ENCODE measurements around the gene FHIT.
"Not testable (repeated sequence)": the region's sequence is repeated elsewhere in the genome, so short reads cannot be mapped to it uniquely, and the experiment has no call there.

Gene FHIT

GRCh38 chr3:60893946-60894345 lies 357.3 kb downstream of the FHIT start:
- TF ChIP-seq ZNF274 (IDR thresholded peaks at IDR 0.05; ENCODE audit: low read depth, low read length): no peak
- no peak for TF ChIP-seq YY1 (IDR thresholded peaks at IDR 0.05; ENCODE audit: insufficient read depth, insufficient read length)
- Histone ChIP-seq H3K4me3 (ENCODE audit: insufficient read length, low read depth) (no peak overlapping the region), H3K4me1 (ENCODE audit: insufficient read depth, insufficient read length) (no peaks in the 10 kb centered on the region), H3K9me3 (ENCODE audit: insufficient read depth, low read length) (peaks cover 8% of the 10 kb centered on the region; the same call in 1 of the 2 replicates), H3K27me3 (ENCODE audit: insufficient read depth, insufficient read length) (no peaks in the 10 kb centered on the region), H3K9ac (ENCODE audit: insufficient read length, low read depth) (no peak overlapping the region), H3K36me3 (ENCODE audit: insufficient read depth, insufficient read length, low read length) (no peaks in the 10 kb centered on the region)
- no peak for DNase-seq (ENCODE audit: low read depth, low spot score)

GRCh38 chr3:60890226-60890625 lies 361.0 kb downstream of the FHIT start:
- TF ChIP-seq YY1 (IDR thresholded peaks at IDR 0.05; ENCODE audit: insufficient read depth, insufficient read length): no peak
- no peak for TF ChIP-seq SUZ12 (IDR thresholded peaks at IDR 0.05; ENCODE audit: extremely low read depth, insufficient read depth, insufficient read length)
- TF ChIP-seq ZNF274 (IDR thresholded peaks at IDR 0.05; ENCODE audit: low read depth, low read length): no peak
- Histone ChIP-seq H3K4me1 (ENCODE audit: insufficient read depth, insufficient read length) (no peaks in the 10 kb centered on the region), H3K9ac (ENCODE audit: insufficient read length, low read depth) (no peak overlapping the region), H3K4me3 (ENCODE audit: insufficient read length, low read depth) (no peak overlapping the region), H3K27me3 (ENCODE audit: insufficient read depth, insufficient read length) (no peaks in the 10 kb centered on the region), H3K36me3 (ENCODE audit: insufficient read depth, insufficient read length, low read length) (no peaks in the 10 kb centered on the region), H3K9me3 (ENCODE audit: insufficient read depth, low read length) (peaks cover 26% of the 10 kb centered on the region; the same call in 1 of the 2 replicates)
- no peak for DNase-seq (ENCODE audit: low read depth, low spot score)

GRCh38 chr3:60888952-60889351 lies 362.3 kb downstream of the FHIT start:
- H3K9ac ChIP-seq (ENCODE audit: insufficient read length, low read depth); H3K27me3 ChIP-seq (ENCODE audit: insufficient read depth, insufficient read length); H3K4me1 ChIP-seq (ENCODE audit: insufficient read depth, insufficient read length); H3K4me3 ChIP-seq (ENCODE audit: insufficient read length, low read depth); H3K36me3 ChIP-seq (ENCODE audit: insufficient read depth, insufficient read length, low read length); DNase-seq (ENCODE audit: low read depth, low spot score): not testable (repeated sequence)
- H3K9me3 ChIP-seq (ENCODE audit: insufficient read depth, low read length): peaks cover 26% of the 10 kb centered on the region; the same call in 1 of the 2 replicates

GRCh38 chr3:60887574-60887973 lies 363.7 kb downstream of the FHIT start:
- Histone ChIP-seq H3K4me3 (ENCODE audit: insufficient read length, low read depth) (no peak overlapping the region), H3K9ac (ENCODE audit: insufficient read length, low read depth) (no peak overlapping the region), H3K36me3 (ENCODE audit: insufficient read depth, insufficient read length, low read length) (no peaks in the 10 kb centered on the region), H3K27me3 (ENCODE audit: insufficient read depth, insufficient read length) (no peaks in the 10 kb centered on the region), H3K4me1 (ENCODE audit: insufficient read depth, insufficient read length) (no peaks in the 10 kb centered on the region), H3K9me3 (ENCODE audit: insufficient read depth, low read length) (peaks cover 31% of the 10 kb centered on the region; the same call in 1 of the 2 replicates)
- no peak for DNase-seq (ENCODE audit: low read depth, low spot score)
- TF ChIP-seq YY1 (IDR thresholded peaks at IDR 0.05; ENCODE audit: insufficient read depth, insufficient read length): no peak
- TF ChIP-seq ZNF274 (IDR thresholded peaks at IDR 0.05; ENCODE audit: low read depth, low read length): no peak
- TF ChIP-seq SUZ12 (IDR thresholded peaks at IDR 0.05; ENCODE audit: extremely low read depth, insufficient read depth, insufficient read length): no peak

- no peaks in the 10 kb centered on the region for H3K27me3 ChIP-seq (ENCODE audit: insufficient read depth, insufficient read length)
- H3K4me3 ChIP-seq (ENCODE audit: insufficient read length, low read depth): no peak overlapping the region
- H3K4me1 ChIP-seq (ENCODE audit: insufficient read depth, insufficient read length): no peaks in the 10 kb centered on the region
- peak; percentile 20 for DNase-seq (ENCODE audit: low read depth, low spot score)
- no peak overlapping the region for H3K9ac ChIP-seq (ENCODE audit: insufficient read length, low read depth)
- H3K36me3 ChIP-seq (ENCODE audit: insufficient read depth, insufficient read length, low read length): no peaks in the 10 kb centered on the region
- no peak for TF ChIP-seq SUZ12 (IDR thresholded peaks at IDR 0.05; ENCODE audit: extremely low read depth, insufficient read depth, insufficient read length)
- TF ChIP-seq ZNF274 (IDR thresholded peaks at IDR 0.05; ENCODE audit: low read depth, low read length): no peak
- TF ChIP-seq YY1 (IDR thresholded peaks at IDR 0.05; ENCODE audit: insufficient read depth, insufficient read length): no peak
- peaks cover 36% of the 10 kb centered on the region for H3K9me3 ChIP-seq (ENCODE audit: insufficient read depth, low read length)
Observed at GRCh38 chr3:60886518-60886917, 364.7 kb downstream of the FHIT start.

GRCh38 chr3:60884005-60884404 lies 367.2 kb downstream of the FHIT start:
- Histone ChIP-seq H3K36me3 (ENCODE audit: insufficient read depth, insufficient read length, low read length) (no peaks in the 10 kb centered on the region), H3K4me3 (ENCODE audit: insufficient read length, low read depth) (no peak overlapping the region), H3K4me1 (ENCODE audit: insufficient read depth, insufficient read length) (no peaks in the 10 kb centered on the region), H3K9me3 (ENCODE audit: insufficient read depth, low read length) (peaks cover 34% of the 10 kb centered on the region), H3K27me3 (ENCODE audit: insufficient read depth, insufficient read length) (no peaks in the 10 kb centered on the region), H3K9ac (ENCODE audit: insufficient read length, low read depth) (no peak overlapping the region)
- DNase-seq (ENCODE audit: low read depth, low spot score): no peak
- TF ChIP-seq SUZ12 (IDR thresholded peaks at IDR 0.05; ENCODE audit: extremely low read depth, insufficient read depth, insufficient read length) (no peak), ZNF274 (IDR thresholded peaks at IDR 0.05; ENCODE audit: low read depth, low read length) (no peak), YY1 (IDR thresholded peaks at IDR 0.05; ENCODE audit: insufficient read depth, insufficient read length) (no peak)

- Histone ChIP-seq H3K4me1 (ENCODE audit: insufficient read depth, insufficient read length) (no peaks in the 10 kb centered on the region), H3K27me3 (ENCODE audit: insufficient read depth, insufficient read length) (no peaks in the 10 kb centered on the region), H3K9me3 (ENCODE audit: insufficient read depth, low read length) (peaks cover 7% of the 10 kb centered on the region; the same call in 1 of the 2 replicates), H3K4me3 (ENCODE audit: insufficient read length, low read depth) (no peak overlapping the region), H3K36me3 (ENCODE audit: insufficient read depth, insufficient read length, low read length) (no peaks in the 10 kb centered on the region), H3K9ac (ENCODE audit: insufficient read length, low read depth) (no peak overlapping the region)
- no peak for DNase-seq (ENCODE audit: low read depth, low spot score)
- TF ChIP-seq ZNF274 (IDR thresholded peaks at IDR 0.05; ENCODE audit: low read depth, low read length) (no peak), YY1 (IDR thresholded peaks at IDR 0.05; ENCODE audit: insufficient read depth, insufficient read length) (no peak), SUZ12 (IDR thresholded peaks at IDR 0.05; ENCODE audit: extremely low read depth, insufficient read depth, insufficient read length) (no peak)
Observed at GRCh38 chr3:60877188-60877587, 374.1 kb downstream of the FHIT start.

GRCh38 chr3:60870396-60870795 lies 380.9 kb downstream of the FHIT start:
- Histone ChIP-seq H3K9me3 (ENCODE audit: insufficient read depth, low read length) (peaks cover 9% of the 10 kb centered on the region; the same call in 1 of the 2 replicates), H3K4me1 (ENCODE audit: insufficient read depth, insufficient read length) (no peaks in the 10 kb centered on the region), H3K36me3 (ENCODE audit: insufficient read depth, insufficient read length, low read length) (no peaks in the 10 kb centered on the region), H3K9ac (ENCODE audit: insufficient read length, low read depth) (no peak overlapping the region), H3K4me3 (ENCODE audit: insufficient read length, low read depth) (no peak overlapping the region), H3K27me3 (ENCODE audit: insufficient read depth, insufficient read length) (no peaks in the 10 kb centered on the region)
- DNase-seq (ENCODE audit: low read depth, low spot score): no peak
- no peak for TF ChIP-seq ZNF274 (IDR thresholded peaks at IDR 0.05; ENCODE audit: low read depth, low read length)
- no peak for TF ChIP-seq YY1 (IDR thresholded peaks at IDR 0.05; ENCODE audit: insufficient read depth, insufficient read length)
- no peak for TF ChIP-seq SUZ12 (IDR thresholded peaks at IDR 0.05; ENCODE audit: extremely low read depth, insufficient read depth, insufficient read length)
